ENCODE results near the gene CPNE2. TPM values are rescaled to one million over a fixed set of nuclear protein-coding genes. Genes with fewer than 3 reads are reported as not detected.

Gene CPNE2
- total and polyA plus RNA-seq, 12 donors, result 9.6 to 43.6 (median 17.1) TPM

- intact Hi-C loops (cut with DNase I), result no loop called here
- 68 to 75% (median 74%) methylated on average over 4 of the region's 4 CpGs for WGBS, 4 donors
- Histone ChIP-seq H3K9me3 (replicated peaks in 1 of 3) (no peaks in the 10 kb centered on the region), H3K4me1 (replicated peaks in 1 of 2) (no peaks in the 10 kb centered on the region), H3K4me3 (no peak overlapping the region), H3K27me3 (no peaks in the 10 kb centered on the region), H3K36me3 (replicated peaks in 1 of 2) (no peaks in the 10 kb centered on the region), H3K27ac (no peak overlapping the region)
- no peak for TF ChIP-seq POLR2A (IDR thresholded peaks at IDR 0.05)
- TF ChIP-seq, protein P1, sequence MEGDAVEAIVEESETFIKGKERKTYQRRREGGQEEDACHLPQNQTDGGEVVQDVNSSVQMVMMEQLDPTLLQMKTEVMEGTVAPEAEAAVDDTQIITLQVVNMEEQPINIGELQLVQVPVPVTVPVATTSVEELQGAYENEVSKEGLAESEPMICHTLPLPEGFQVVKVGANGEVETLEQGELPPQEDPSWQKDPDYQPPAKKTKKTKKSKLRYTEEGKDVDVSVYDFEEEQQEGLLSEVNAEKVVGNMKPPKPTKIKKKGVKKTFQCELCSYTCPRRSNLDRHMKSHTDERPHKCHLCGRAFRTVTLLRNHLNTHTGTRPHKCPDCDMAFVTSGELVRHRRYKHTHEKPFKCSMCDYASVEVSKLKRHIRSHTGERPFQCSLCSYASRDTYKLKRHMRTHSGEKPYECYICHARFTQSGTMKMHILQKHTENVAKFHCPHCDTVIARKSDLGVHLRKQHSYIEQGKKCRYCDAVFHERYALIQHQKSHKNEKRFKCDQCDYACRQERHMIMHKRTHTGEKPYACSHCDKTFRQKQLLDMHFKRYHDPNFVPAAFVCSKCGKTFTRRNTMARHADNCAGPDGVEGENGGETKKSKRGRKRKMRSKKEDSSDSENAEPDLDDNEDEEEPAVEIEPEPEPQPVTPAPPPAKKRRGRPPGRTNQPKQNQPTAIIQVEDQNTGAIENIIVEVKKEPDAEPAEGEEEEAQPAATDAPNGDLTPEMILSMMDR (IDR thresholded peaks at IDR 0.05), result no peak
- no peak for DNase-seq
Measured at GRCh38 chr16:57178793-57179212, 86.4 kb downstream of the CPNE2 start.

DNA sequence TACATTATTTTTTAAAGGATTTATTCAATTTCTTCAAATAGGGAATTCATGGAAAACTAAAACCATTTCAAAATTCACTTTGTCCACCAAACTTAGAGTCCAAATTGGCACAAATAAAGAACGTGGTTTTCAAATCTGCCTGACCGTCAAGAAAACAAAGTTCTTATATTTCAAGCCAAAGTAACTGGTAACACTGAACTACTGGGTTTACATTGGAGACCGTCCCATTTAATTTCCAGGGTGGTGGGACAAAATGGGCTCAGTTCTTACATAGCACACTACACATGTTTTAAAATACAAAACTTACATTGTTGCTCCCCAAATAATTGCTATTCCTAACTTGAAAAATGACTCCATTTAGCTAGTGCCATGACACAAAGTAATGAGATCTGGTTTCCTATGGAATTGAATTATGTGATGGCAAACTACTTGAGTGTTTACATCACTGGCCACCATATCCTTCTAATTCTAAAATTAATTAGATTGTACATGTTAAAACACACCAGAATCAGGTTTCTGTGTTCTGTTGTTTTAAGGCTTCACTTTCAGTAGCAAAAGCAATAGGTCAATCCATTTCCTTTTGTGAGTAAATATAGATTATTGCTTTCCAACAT is 86.9 kb downstream of the CPNE2 start:
- intact Hi-C loops (cut with DNase I), result no loop called here
- no peaks in the 10 kb centered on the region for H3K36me3 ChIP-seq (replicated peaks in 1 of 2)
- H3K4me1 ChIP-seq (replicated peaks in 1 of 2), result peaks cover 0 to 3% of the 10 kb centered on the region in 2 donors
- TF ChIP-seq, protein P1 (IDR thresholded peaks at IDR 0.05), result no peak
- TF ChIP-seq POLR2A (IDR thresholded peaks at IDR 0.05), result no peak
- H3K27ac ChIP-seq, result no peak overlapping the region
- DNase-seq, result no peak
- H3K9me3 ChIP-seq (replicated peaks in 1 of 3), result no peaks in the 10 kb centered on the region
- no peaks in the 10 kb centered on the region for H3K27me3 ChIP-seq
- H3K4me3 ChIP-seq, result no peak overlapping the region
- WGBS, 4 donors, result 59 to 84% (median 76%) methylated on average over 3 of the region's 3 CpGs

GRCh38 chr16:57184113-57184512 is 91.7 kb downstream of the CPNE2 start:
- no peaks in the 10 kb centered on the region for H3K36me3 ChIP-seq (replicated peaks in 1 of 2)
- no peak overlapping the region for H3K4me3 ChIP-seq
- no peaks in the 10 kb centered on the region for H3K9me3 ChIP-seq (replicated peaks in 1 of 3)
- WGBS, 4 donors, result 94 to 98% (median 95%) methylated on average over 4 of the region's 4 CpGs
- no peak overlapping the region for H3K27ac ChIP-seq
- no peak for TF ChIP-seq POLR2A (IDR thresholded peaks at IDR 0.05)
- TF ChIP-seq, protein P1 (IDR thresholded peaks at IDR 0.05), result no peak
- intact Hi-C loops (cut with DNase I), result no loop called here
- no peaks in the 10 kb centered on the region for H3K27me3 ChIP-seq
- peaks cover 9 to 20% of the 10 kb centered on the region in 2 donors for H3K4me1 ChIP-seq (replicated peaks in 1 of 2)
- DNase-seq, result no peak

- 25 to 30% (median 28%) methylated on average over 12 to 15 of the region's 15 CpGs for WGBS, 4 donors
- H3K4me1 ChIP-seq (replicated peaks in 1 of 2), result peaks cover 9 to 20% of the 10 kb centered on the region in 2 donors
- intact Hi-C loops (cut with DNase I), result no loop called here
- peak overlapping the region; percentile 57 to 85 (median 76) for H3K4me3 ChIP-seq
- no peaks in the 10 kb centered on the region for H3K9me3 ChIP-seq (replicated peaks in 1 of 3)
- TF ChIP-seq POLR2A (IDR thresholded peaks at IDR 0.05), result no peak
- TF ChIP-seq, protein P1 (IDR thresholded peaks at IDR 0.05), result no peak
- no peaks in the 10 kb centered on the region for H3K27me3 ChIP-seq
- no peaks in the 10 kb centered on the region for H3K36me3 ChIP-seq (replicated peaks in 1 of 2)
- peak overlapping the region in 4 of 5 donors; percentile 84 to 92 (median 88) for H3K27ac ChIP-seq
- no peak for DNase-seq
Measured at GRCh38 chr16:57184887-57185445, 92.6 kb downstream of the CPNE2 start.
